Endothelial cell of umbilical vein (primary cell): ENCODE results near the gene F3. TPM values are rescaled to one million over a fixed set of nuclear protein-coding genes. Genes with fewer than 3 reads are reported as not detected.

Experiments
- BruUV-seq: library from RNA; stranded (reverse); fragments of 400-500 nt; replicated peaks from 2 replicates; lab custom pipeline; 2021; lab: Mats Ljungman, UMichigan
- CTCF ChIA-PET: fragments of 300-600, 350-600 bp; sonication (Branson Sonifier 250); formaldehyde crosslinking; loops from one replicate; lab custom pipeline; 2021; ENCODE audit warnings: antibody characterized with exemption, inconsistent platforms; lab: Charles Lee
- POLR2A ChIA-PET: fragments of 300-600, 350-600 bp; sonication (Branson Sonifier 250); formaldehyde crosslinking; loops from one replicate; lab custom pipeline; 2021; ENCODE audit warnings: antibody characterized with exemption, inconsistent platforms; lab: Charles Lee
- DNase-seq: peaks from one replicate; pipeline ENCODE4 v3.0.0-alpha.2; 2011; ENCODE audit warnings: low read depth, low spot score
- FAIRE-seq: peaks from 2 replicates; lab custom pipeline; 2011; peaks lifted over from hg19 to GRCh38; lab: Jason Lieb, UNC
- H2AFZ ChIP-seq: 2 replicates; pipeline ENCODE4 v1.6.0; 2012; ENCODE audit warnings: low read depth, low read length, control low read depth, inconsistent platforms
- H3K27ac ChIP-seq: 2 replicates; pipeline ENCODE4 v1.5.1; 2011; ENCODE audit warnings: low read depth, mild to moderate bottlenecking, control low read depth, low read length, moderate library complexity; ENCODE audit not compliant: insufficient read depth
- H3K27me3 ChIP-seq, 2 experiments: 2 replicates each; pipeline versions ENCODE4 v1.6.0 to v1.6.1; 2011; ENCODE audit warnings: low read length in 2 of 2, mixed read lengths in 1 of 2; ENCODE audit not compliant: control insufficient read depth in 2 of 2, insufficient read depth in 2 of 2
- H3K36me3 ChIP-seq, 2 experiments: 2 replicates in 1 of 2; 3 replicates in 1 of 2; pipeline ENCODE4 v1.5.1; 2011; ENCODE audit warnings: low read length in 2 of 2, mild to moderate bottlenecking in 1 of 2, moderate library complexity in 1 of 2; ENCODE audit not compliant: control insufficient read depth in 2 of 2, insufficient read depth in 2 of 2; ENCODE audit errors: extremely low read depth in 1 of 2
- H3K4me1 ChIP-seq: 3 replicates; pipeline ENCODE4 v1.5.1; 2011; ENCODE audit warnings: mild to moderate bottlenecking, low read length; ENCODE audit not compliant: control insufficient read depth, insufficient read depth; ENCODE audit errors: extremely low read depth
- H3K4me2 ChIP-seq: 2 replicates; pipeline ENCODE4 v1.6.1; 2011; ENCODE audit warnings: low read length, control low read depth, mixed read lengths; ENCODE audit not compliant: insufficient read depth
- H3K4me3 ChIP-seq, 3 experiments: fragments of 200-600 bp in 1 of 3; sonication (generic), shearing (Covaris generic) in 1 of 3; replicated peaks in 1 of 3; 2 replicates each; pipeline ENCODE4 v1.5.1; 2011 to 2016; ENCODE audit warnings: control low read depth in 3 of 3, low read length in 3 of 3, mild to moderate bottlenecking in 2 of 3, inconsistent platforms in 1 of 3, low read depth in 1 of 3, moderate library complexity in 1 of 3; ENCODE audit not compliant: insufficient read depth in 1 of 3
- H3K79me2 ChIP-seq: 2 replicates; pipeline ENCODE4 v1.6.0; 2012; ENCODE audit warnings: low read length, inconsistent platforms; ENCODE audit not compliant: control insufficient read depth, insufficient read depth
- H3K9ac ChIP-seq: replicated peaks from 2 replicates; pipeline ENCODE3; 2011; ENCODE audit warnings: low read length, control low read depth; ENCODE audit not compliant: insufficient read depth; ENCODE audit errors: extremely low read depth
- H3K9me1 ChIP-seq: replicated peaks from 3 replicates; pipeline ENCODE4 v1.6.0; 2011; ENCODE audit warnings: mild to moderate bottlenecking, low read length; ENCODE audit not compliant: control insufficient read depth, insufficient read depth; ENCODE audit errors: extremely low read depth
- H3K9me3 ChIP-seq: replicated peaks from 2 replicates; pipeline ENCODE4 v1.5.1; 2012; ENCODE audit warnings: low read length, inconsistent platforms; ENCODE audit not compliant: control insufficient read depth, insufficient read depth
- H4K20me1 ChIP-seq: replicated peaks from 2 replicates; pipeline ENCODE3; 2011; ENCODE audit warnings: mild to moderate bottlenecking, low read length; ENCODE audit not compliant: control insufficient read depth, insufficient read depth; ENCODE audit errors: extremely low read depth
- CTCF ChIP-seq, 2 donors: IDR thresholded peaks; 1 replicate in 1 of 2; 2 replicates in 1 of 2; pipeline ENCODE4 v1.5.1; 2011; ENCODE audit warnings: low read length in 2 of 2, mild to moderate bottlenecking in 2 of 2, moderate library complexity in 2 of 2, control low read depth in 1 of 2, inconsistent platforms in 1 of 2, low read depth in 1 of 2; ENCODE audit not compliant: insufficient read depth in 1 of 2; ENCODE audit errors: extremely low read depth in 1 of 2
- EZH2 ChIP-seq: IDR thresholded peaks from 2 replicates; pipeline ENCODE4 v1.6.1; 2012; ENCODE audit warnings: borderline replicate concordance, low read depth, mild to moderate bottlenecking, moderate library complexity, low read length, inconsistent platforms; ENCODE audit not compliant: severe bottlenecking
- FOS ChIP-seq: IDR thresholded peaks from 2 replicates; pipeline ENCODE4 v1.6.1; 2011; ENCODE audit warnings: mild to moderate bottlenecking, low read length, moderate library complexity, borderline replicate concordance; ENCODE audit not compliant: insufficient read depth
- GATA2 ChIP-seq: IDR thresholded peaks from 2 replicates; pipeline ENCODE4 v1.7.0; 2011; ENCODE audit warnings: low read depth, mild to moderate bottlenecking, moderate library complexity, mixed read lengths, low read length; ENCODE audit not compliant: insufficient read length, insufficient read depth
- JUN ChIP-seq: IDR thresholded peaks from 2 replicates; pipeline ENCODE4 v1.6.1; 2011; ENCODE audit warnings: borderline replicate concordance, low read depth; ENCODE audit not compliant: insufficient read length, insufficient read depth
- MYC ChIP-seq: IDR thresholded peaks from one replicate; pipeline ENCODE4 v1.6.1; 2011; ENCODE audit warnings: mild to moderate bottlenecking, low read depth, low read length
- POLR2A ChIP-seq: IDR thresholded peaks from 2 replicates; pipeline ENCODE4 v1.6.1; 2012; ENCODE audit warnings: low read depth, mild to moderate bottlenecking, control low read depth, low read length
- POLR2AphosphoS5 ChIP-seq: IDR thresholded peaks from 2 replicates; pipeline ENCODE4 v1.6.1; 2012; ENCODE audit warnings: low read depth, mild to moderate bottlenecking, control low read depth, low read length, moderate library complexity; ENCODE audit not compliant: insufficient read depth
- dilution Hi-C: fragments of 300-500 bp; cut with MboI; formaldehyde crosslinking; loops from one replicate; pipeline ENCODE4 v1.15.0; 2019; ENCODE audit warnings: low sequenced_read_pairs; ENCODE audit not compliant: extremely low pct_ligation_motif_present
- intact Hi-C: fragments of 100-400 bp; cut with micrococcal nuclease; formaldehyde crosslinking; loops from one replicate; pipeline ENCODE4 v1.10.0; 2022
- polyA plus RNA-seq, 4 experiments: library from polyadenylated mRNA; depleted of rRNA in 3 of 4; stranded (reverse) in 3 of 4; unstranded in 1 of 4; fragments of >200 nt; gene quantifications; 2 replicates each; pipeline versions ENCODE4 v1.2.1 to v1.2.3, GENCODE V29; 2011 to 2012; ENCODE audit warnings: missing spikeins in 1 of 4
- total RNA-seq: library from RNA; stranded (reverse); gene quantifications from 2 replicates; pipeline ENCODE4 v1.2.3, GENCODE V29; 2021
- TF ChIP-seq, protein P1 (sequence below): IDR thresholded peaks from 2 replicates; pipeline ENCODE4 v1.6.1; 2011; ENCODE audit not compliant: insufficient read depth, insufficient read length

F3 gene
- total and polyA plus RNA-seq, 2 donors (not counting 3 experiments of a cell fraction or from before 2014, with no cell fraction given): 1.2 to 2.3 TPM

GRCh38 chr1:94544706-94545490 lies 3.3 kb upstream of the F3 start:
- BruUV-seq: no TSS peak
- Histone ChIP-seq H2AFZ (no peak overlapping the region), H3K4me1 (peaks cover 24% of the 10 kb centered on the region), H3K9me1 (no peaks in the 10 kb centered on the region), H3K9me3 (no peaks in the 10 kb centered on the region), H3K9ac (no peak overlapping the region), H3K36me3 (no peaks in the 10 kb centered on the region), H4K20me1 (no peaks in the 10 kb centered on the region), H3K27me3 (no peaks in the 10 kb centered on the region), H3K4me3 (no peak overlapping the region), H3K27ac (peak overlapping the region; percentile 10), H3K4me2 (peak overlapping the region; percentile 50), H3K79me2 (no peaks in the 10 kb centered on the region)
- FAIRE-seq: peak; percentile 54
- peak; percentile 64 for DNase-seq
- dilution Hi-C loops: loop anchor here (25.0 kb wide), 1 partner anchor 267 kb away; the partner anchor contains the start of gene SLC44A3
- POLR2A ChIA-PET: no interaction called here
- intact Hi-C loops: no loop called here
- TF ChIP-seq, protein P1, sequence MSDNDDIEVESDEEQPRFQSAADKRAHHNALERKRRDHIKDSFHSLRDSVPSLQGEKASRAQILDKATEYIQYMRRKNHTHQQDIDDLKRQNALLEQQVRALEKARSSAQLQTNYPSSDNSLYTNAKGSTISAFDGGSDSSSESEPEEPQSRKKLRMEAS: no peak
- TF ChIP-seq POLR2AphosphoS5 (no peak), GATA2 (no peak), EZH2 (no peak), CTCF (IDR thresholded peaks at IDR 0.05; ENCODE audit: extremely low read depth in 1 of 2, insufficient read depth in 1 of 2, low read depth in 1 of 2, low read length in 2 of 2) (no peak), FOS (peak; percentile 37), JUN (peak; percentile 56), POLR2A (no peak), MYC (no peak)
- CTCF ChIA-PET: interaction anchor here (1.2 kb wide), 1 partner anchor 15 kb away, joined by 3 read pairs; no protein-coding TSS in a partner anchor
